WERI-Rb-1 (cell line): ENCODE results near the gene MOB3C.
A peak's percentile ranks its signal among the peaks of the same experiment; 100 is the strongest.
"Not testable (repeated sequence)": the region's sequence is repeated elsewhere in the genome, so short reads cannot be mapped to it uniquely, and the experiment has no call there.

Experiments
- DNase-seq: peaks from one replicate; pipeline ENCODE4 v3.0.0-alpha.2; 2020
- H3K27ac ChIP-seq: fragments of 250-450 bp; sonication (Bioruptor Pico); 2 replicates; pipeline ENCODE4 v1.5.1; 2020; ENCODE audit warnings: mild to moderate bottlenecking, moderate library complexity
- H3K27me3 ChIP-seq: fragments of 250-450 bp; sonication (Bioruptor Pico); 2 replicates; pipeline ENCODE4 v1.5.1; 2021; ENCODE audit warnings: mild to moderate bottlenecking, low read depth, moderate library complexity; ENCODE audit not compliant: insufficient read depth, severe bottlenecking
- H3K36me3 ChIP-seq: fragments of 250-450 bp; sonication (Bioruptor Pico); 2 replicates; pipeline ENCODE4 v1.5.1; 2020; ENCODE audit warnings: mild to moderate bottlenecking, moderate library complexity
- H3K4me3 ChIP-seq: 2 replicates; pipeline ENCODE4 v1.5.1; 2011; ENCODE audit warnings: low read depth, mild to moderate bottlenecking, control low read depth, low read length
- H3K9me3 ChIP-seq: fragments of 250-450 bp; sonication (Bioruptor Pico); 2 replicates; pipeline ENCODE4 v1.5.1; 2021; ENCODE audit warnings: mild to moderate bottlenecking, moderate library complexity; ENCODE audit not compliant: severe bottlenecking
- CTCF ChIP-seq: IDR thresholded peaks from 2 replicates; pipeline ENCODE4 v1.5.1; 2011; ENCODE audit warnings: low read depth, mild to moderate bottlenecking, control low read depth, inconsistent platforms, low read length

MOB3C gene

GRCh38 chr1:46616277-46617107, at the start of gene MOB3C:
Gene MOB3C, minus strand, starts transcription at chr1:46616811. Its CDS starts 3,490 bp downstream, at chr1:46613321.
- Histone ChIP-seq H3K27ac (peak within 1 kb of the TSS; percentile 54), H3K36me3 (no peaks in the 10 kb centered on the region), H3K27me3 (no peaks in the 10 kb centered on the region), H3K4me3 (peak within 1 kb of the TSS; percentile 63), H3K9me3 (no peaks in the 10 kb centered on the region)
- no peak for TF ChIP-seq CTCF
- peak; percentile 81 for DNase-seq

- no peak for TF ChIP-seq CTCF
- Histone ChIP-seq H3K36me3 (peaks cover 18% of the 10 kb centered on the region), H3K27ac (no peak overlapping the region), H3K27me3 (no peaks in the 10 kb centered on the region), H3K9me3 (no peaks in the 10 kb centered on the region), H3K4me3 (no peak overlapping the region)
- no peak for DNase-seq
These were observed 49.4 kb upstream of the MOB3C start for GRCh38 chr1:46665983-46666382.

- peaks cover 22% of the 10 kb centered on the region for H3K36me3 ChIP-seq
- not testable (repeated sequence) for DNase-seq, H3K27ac ChIP-seq, H3K9me3 ChIP-seq, H3K4me3 ChIP-seq, H3K27me3 ChIP-seq
These were observed 46.3 kb upstream of the MOB3C start for GRCh38 chr1:46662919-46663318.

- not testable (repeated sequence) for H3K9me3 ChIP-seq, H3K27me3 ChIP-seq, H3K27ac ChIP-seq, H3K4me3 ChIP-seq, DNase-seq
- peaks cover 30% of the 10 kb centered on the region for H3K36me3 ChIP-seq
These were observed 43.5 kb upstream of the MOB3C start for GRCh38 chr1:46660116-46660515.

- Histone ChIP-seq H3K9me3 (no peaks in the 10 kb centered on the region), H3K27ac (no peak overlapping the region), H3K36me3 (peaks cover 23% of the 10 kb centered on the region), H3K4me3 (no peak overlapping the region), H3K27me3 (no peaks in the 10 kb centered on the region)
- TF ChIP-seq CTCF, result no peak
- DNase-seq, result no peak
These were observed 42.8 kb upstream of the MOB3C start for GRCh38 chr1:46659307-46659870.

GRCh38 chr1:46657775-46658174, 41.2 kb upstream of the MOB3C start:
- Histone ChIP-seq H3K36me3 (peaks cover 13% of the 10 kb centered on the region), H3K27ac (no peak overlapping the region), H3K9me3 (no peaks in the 10 kb centered on the region), H3K4me3 (no peak overlapping the region), H3K27me3 (no peaks in the 10 kb centered on the region)
- no peak for TF ChIP-seq CTCF
- DNase-seq, result no peak
